GM19035 (cell line): ENCODE results near the gene RTEL1.

ENCODE experiments used
- ATAC-seq: cut with Tn5 transposase; IDR thresholded peaks from one replicate; pipeline ENCODE4 v1.9.1; 2021; ENCODE audit not compliant: unreplicated experiment

Gene RTEL1

GRCh38 chr20:63737945-63738686 lies 80.0 kb downstream of the RTEL1 start:
- ATAC-seq = no peak

- ATAC-seq = no peak
Observed at GRCh38 chr20:63738687-63739129, 80.6 kb downstream of the RTEL1 start.

DNA sequence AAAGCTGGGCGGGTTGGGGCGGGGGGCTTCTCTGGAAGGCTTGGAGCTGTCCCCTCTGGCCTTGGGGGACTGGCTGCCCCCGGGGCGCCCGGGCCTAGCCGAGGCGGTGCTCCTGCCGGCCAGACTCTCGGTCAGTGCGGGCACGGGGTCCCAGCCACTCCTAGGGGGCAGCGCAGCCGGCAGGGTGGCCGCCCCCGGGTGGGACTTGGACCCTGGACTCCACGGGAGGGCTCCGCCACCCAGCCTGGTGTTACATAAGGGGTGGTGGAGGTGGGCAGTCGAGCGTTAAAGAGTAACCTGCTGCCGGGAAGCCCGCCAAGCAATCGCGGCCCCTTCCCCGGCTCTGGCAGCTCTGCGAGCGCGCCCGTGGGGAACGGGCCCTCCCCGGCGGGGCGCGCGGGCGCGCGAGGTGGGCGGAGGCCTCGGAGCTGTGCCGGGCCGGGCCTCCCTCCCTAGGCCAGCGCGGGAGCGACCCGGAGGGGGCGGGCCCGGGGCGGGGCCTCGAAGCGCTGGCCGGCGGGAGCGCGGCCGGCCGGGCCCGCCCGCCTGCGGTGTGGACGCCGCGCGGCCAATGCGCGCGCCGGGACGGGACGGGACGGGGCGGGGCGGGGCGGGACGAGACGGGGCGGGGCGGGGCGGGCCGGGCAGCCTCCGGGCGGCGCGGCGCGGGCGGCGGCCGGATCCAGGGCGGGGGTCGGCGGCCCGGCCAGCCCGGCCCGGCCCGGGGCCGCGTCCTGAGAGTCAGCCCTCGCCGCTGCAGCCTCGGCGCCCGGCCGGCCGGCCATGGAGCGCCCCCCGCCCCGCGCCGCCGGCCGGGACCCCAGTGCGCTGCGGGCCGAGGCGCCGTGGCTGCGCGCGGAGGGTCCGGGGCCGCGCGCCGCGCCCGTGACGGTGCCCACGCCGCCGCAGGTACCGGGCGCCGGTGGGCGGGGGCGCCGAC lies 81.3 kb downstream of the RTEL1 start, which contains the start of gene SLC2A4RG:
TSS of gene SLC2A4RG (plus strand) at position 647 of the 940 bp plus-strand sequence. CDS start at position 784, 137 bp downstream.
- ATAC-seq = peak; percentile 52

DNA sequence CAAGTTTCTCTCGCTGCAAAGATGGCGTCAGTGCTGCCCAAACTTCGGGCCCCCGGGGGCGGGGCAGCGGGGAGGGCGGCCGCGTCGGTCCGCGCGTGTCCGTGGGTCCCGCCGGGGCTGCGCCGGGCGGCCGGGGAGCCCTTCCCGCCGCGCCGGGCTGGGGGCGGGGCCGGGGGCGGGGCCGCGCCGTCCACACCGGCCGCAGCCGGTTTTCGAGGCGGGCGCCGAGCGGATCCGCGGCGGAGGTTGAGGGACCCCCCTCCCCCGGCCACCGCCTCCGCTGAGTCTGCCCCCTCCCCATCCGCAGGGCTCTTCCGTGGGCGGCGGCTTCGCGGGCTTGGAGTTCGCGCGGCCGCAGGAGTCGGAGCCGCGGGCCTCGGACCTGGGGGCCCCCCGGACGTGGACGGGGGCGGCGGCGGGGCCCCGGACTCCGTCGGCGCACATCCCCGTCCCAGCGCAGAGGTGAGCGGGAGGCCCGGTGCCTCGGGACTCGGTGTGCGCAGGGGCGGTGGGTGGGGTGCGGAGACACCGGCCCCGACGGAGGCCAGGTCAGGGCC lies 82.0 kb downstream of the RTEL1 start:
- peak; percentile 21 for ATAC-seq

DNA sequence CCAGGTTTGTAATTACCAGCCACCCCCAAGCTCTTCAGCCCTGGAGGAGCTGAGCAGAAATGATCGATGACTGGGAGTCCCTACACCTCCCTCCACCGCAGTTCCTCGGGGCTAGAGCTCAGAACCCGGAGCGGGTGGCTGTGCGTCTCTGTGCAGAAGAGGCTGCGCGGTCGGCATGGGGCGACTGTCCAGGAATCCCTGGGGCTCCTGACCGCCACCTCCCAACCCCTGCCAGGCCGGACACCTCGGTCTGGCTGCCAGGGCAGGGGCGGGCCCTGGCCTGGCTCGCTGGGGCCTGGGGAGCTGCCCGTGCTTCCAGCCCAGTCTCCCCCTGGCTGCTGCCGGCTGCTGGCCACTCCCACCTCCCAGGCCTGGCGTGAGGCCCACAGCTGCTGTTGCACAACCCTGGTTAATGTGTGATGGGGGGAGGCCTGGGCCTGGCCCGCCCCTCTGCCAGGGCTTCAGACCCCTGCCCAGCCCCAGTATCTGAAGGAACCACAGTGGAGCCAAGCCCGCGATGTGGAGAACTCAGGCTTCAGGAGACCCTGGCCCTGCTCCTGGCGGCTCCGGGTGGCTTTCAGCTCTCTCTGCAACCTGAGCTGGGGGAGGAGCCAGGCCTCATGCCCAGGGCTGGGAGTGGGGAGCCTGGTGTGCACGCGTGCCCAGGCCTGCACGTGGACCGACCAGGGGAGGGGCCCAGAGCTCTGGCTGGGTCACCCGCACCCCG lies 82.7 kb downstream of the RTEL1 start:
- no peak for ATAC-seq

DNA sequence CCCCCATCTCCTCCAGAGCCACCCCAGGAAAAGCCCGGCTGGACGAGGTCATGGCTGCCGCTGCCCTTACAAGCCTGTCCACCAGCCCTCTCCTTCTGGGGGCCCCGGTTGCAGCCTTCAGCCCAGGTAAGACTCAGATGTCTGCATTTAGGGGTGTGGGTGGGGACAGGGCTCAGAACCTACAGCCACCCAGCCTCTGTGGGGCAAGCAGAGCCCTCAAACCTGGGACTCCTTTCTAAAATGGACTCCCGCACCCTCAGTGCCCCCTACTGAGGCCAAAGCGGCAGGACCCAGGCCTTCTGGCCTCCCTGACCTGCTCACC lies 83.2 kb downstream of the RTEL1 start:
- no peak for ATAC-seq

DNA sequence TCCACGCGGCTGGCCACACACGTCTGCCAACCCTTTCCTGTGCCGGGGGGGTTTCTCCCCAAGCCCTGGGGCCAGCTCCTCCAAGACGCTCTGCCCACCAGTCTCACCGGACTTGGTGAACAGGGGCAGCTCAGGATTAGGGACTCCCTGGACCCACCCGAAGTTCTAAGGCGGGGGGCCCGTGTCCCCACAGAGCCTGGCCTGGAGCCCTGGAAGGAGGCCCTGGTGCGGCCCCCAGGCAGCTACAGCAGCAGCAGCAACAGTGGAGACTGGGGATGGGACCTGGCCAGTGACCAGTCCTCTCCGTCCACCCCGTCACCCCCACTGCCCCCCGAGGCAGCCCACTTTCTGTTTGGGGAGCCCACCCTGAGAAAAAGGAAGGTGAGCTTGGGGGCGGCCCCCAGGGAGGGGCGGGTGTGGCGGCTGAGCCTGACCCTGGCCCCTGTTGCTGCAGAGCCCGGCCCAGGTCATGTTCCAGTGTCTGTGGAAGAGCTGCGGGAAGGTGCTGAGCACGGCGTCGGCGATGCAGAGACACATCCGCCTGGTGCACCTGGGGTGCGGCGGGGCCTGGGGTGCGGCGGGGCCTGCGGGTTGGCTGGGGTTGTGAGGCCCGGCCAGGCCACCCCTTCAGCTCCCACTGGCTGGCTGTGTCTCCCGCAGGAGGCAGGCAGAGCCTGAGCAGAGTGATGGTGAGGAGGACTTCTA lies 83.7 kb downstream of the RTEL1 start:
- no peak for ATAC-seq

DNA sequence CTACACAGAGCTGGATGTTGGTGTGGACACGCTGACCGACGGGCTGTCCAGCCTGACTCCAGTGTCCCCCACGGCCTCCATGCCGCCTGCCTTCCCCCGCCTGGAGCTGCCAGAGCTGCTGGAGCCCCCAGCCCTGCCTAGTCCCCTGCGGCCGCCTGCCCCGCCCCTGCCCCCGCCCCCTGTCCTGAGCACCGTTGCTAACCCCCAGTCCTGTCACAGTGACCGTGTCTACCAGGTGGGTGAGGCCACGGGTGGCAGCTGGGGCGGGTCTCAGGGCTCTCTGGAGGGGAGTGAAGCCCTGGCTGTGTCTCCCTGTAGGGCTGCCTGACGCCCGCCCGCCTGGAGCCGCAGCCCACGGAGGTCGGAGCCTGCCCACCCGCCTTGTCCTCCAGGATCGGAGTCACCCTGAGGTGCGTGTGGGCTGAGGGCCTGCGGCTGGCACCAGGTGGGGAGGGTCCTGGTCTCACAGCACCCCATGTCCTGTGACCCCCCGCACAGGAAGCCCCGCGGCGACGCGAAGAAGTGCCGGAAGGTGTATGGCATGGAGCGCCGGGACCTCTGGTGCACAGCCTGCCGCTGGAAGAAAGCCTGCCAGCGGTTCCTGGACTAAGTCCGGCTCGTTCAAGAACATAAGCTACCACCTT lies 84.4 kb downstream of the RTEL1 start:
- ATAC-seq = no peak

DNA sequence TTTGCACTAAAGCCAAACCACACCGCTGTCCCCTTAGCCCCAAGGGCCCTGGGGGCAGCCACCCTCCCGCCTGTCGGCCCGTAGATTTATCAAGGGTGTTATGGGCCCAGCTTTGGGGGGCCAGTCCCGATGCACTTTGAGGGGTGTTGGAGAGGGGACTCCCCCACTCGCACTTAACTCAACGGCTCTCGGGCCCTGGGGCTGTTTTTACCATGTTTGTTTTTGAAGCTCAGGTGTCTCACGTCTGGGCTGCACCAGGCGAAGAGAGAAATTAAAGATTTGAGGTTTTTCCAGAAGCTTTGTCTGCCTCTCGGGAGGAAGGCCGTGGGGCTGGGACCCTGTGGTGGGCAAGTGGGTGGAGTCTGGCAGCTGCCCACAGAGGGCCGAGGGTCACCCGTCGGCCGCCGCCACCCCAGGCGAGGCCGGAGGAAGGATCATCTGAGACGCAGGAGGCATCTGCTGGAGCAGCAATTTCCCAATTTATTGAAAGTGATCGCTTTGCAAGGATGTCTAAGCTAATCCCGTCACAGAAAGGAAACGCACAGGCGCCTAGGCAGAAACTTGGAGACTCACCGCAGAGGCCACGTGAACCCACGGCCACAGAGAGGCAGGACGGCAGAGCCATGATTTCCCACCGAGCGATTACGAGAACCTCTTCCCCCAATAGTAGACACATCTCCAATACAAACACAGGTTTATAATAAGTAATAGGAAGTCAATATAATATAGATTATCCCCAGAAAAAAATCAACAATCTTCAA lies 85.3 kb downstream of the RTEL1 start:
- ATAC-seq = no peak

DNA sequence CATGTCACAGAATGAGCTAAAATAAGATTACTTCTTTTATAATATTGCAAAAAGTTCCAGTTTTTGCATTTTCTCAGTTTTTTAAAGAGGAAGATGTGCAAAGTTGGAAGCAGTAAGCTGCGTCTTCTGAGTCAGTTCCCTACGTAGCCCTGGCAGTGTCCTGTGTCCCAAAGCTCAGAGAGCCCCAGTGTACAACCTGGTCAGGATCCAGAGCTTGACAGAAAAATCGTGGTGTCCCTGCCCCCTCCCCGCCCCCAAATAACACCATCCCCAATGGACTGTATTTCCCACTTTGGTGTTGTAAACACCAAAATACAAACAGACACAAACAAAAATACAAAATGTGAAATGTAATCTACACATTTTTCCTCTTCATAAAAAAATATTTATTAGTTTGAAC lies 86.0 kb downstream of the RTEL1 start:
- ATAC-seq = no peak

DNA sequence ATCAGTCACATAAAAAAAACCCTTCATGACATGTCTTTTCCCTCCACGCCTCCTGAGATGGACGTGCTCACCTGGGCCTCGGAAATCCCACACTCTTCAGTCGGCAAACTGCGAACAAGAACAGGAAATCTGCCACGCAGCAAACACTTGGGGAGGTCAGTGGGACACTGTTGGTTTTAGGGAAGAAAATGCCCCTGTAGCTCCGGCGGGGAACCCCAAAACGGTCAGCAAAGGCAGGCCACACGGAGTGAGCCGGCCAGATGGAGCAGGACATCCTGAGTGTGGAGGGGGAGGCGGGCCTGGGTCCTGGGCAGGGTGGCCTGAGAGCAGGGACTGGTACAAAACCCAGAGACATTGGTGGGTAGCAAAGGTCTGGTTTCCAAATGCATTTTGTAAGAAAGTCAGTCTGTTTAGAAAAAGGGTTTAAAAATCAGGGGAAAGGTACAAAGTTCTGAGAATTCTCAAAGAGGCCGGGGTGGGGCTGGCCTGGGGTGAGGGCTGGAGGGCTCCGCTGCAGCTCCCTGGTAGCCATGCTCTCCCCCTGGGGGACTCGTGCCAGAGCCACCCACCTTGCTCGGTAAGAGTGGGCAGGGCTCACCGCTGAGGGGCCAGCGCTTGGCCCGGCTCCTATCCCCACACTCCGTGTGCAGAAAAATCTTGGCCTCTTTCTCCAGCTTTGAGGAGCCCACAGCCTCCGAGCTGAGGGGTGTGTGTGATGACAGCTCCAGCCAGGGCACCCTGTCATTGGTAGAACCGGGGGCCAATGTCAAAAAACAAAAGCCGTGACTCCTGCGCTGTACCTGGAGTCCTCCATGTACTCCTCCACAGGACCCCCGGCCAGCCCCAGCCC lies 86.7 kb downstream of the RTEL1 start:
- ATAC-seq = no peak

DNA sequence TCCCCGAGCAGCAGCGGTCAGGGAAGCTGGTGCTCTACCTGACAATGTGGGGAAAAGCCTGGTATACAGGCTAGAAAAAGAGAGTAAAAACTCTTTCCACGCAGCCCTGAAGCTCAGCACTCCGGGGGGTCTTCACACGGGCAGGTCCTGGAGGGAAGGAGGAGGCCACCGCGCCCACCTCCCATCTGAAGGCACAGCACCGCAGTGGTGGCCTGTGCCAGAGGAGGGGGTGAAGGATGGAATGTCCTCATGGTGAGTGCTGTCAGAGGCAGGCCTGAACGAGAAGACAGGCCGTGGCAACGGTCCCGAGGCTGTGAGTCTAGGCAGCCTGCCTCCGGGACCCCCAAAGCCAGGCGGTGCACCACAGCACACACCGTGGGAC lies 87.3 kb downstream of the RTEL1 start:
- ATAC-seq = no peak
